GM18873 (cell line): ENCODE data around the gene PDE6H.

Experiments
- ATAC-seq: cut with Tn5 transposase; IDR thresholded peaks from one replicate; pipeline ENCODE4 v1.9.1; 2021; ENCODE audit warnings: mild to moderate bottlenecking, moderate library complexity, moderate number of reproducible peaks; ENCODE audit not compliant: unreplicated experiment, low FRiP score

The PDE6H gene

GRCh38 chr12:14965221-14965620, 7.6 kb upstream of the PDE6H start:
- ATAC-seq: no peak

- ATAC-seq: no peak
Measured at GRCh38 chr12:14968478-14968877, 4.4 kb upstream of the PDE6H start.

- ATAC-seq: no peak
Measured at GRCh38 chr12:14970473-14970872, 2.4 kb upstream of the PDE6H start.

- ATAC-seq: no peak
Measured at GRCh38 chr12:14974633-14975032, 1.8 kb downstream of the PDE6H start.

GRCh38 chr12:14975457-14975856, 2.6 kb downstream of the PDE6H start:
- no peak for ATAC-seq

GRCh38 chr12:14976658-14977057, 3.8 kb downstream of the PDE6H start:
- no peak for ATAC-seq

- ATAC-seq: no peak
Measured at GRCh38 chr12:14979468-14979867, 6.6 kb downstream of the PDE6H start.

GRCh38 chr12:14981049-14981448, 8.2 kb downstream of the PDE6H start:
- ATAC-seq: no peak

GRCh38 chr12:14982562-14982961, 9.7 kb downstream of the PDE6H start:
- no peak for ATAC-seq

- no peak for ATAC-seq
Measured at GRCh38 chr12:14982991-14983390, 10.1 kb downstream of the PDE6H start.

GRCh38 chr12:14984036-14984435, 11.2 kb downstream of the PDE6H start:
- no peak for ATAC-seq

- ATAC-seq: no peak
Measured at GRCh38 chr12:14984766-14985285, 12.0 kb downstream of the PDE6H start.

GRCh38 chr12:14986449-14986848, 13.6 kb downstream of the PDE6H start:
- no peak for ATAC-seq

- no peak for ATAC-seq
Measured at GRCh38 chr12:14988035-14988434, 15.2 kb downstream of the PDE6H start.

- no peak for ATAC-seq
Measured at GRCh38 chr12:14989790-14990189, 16.9 kb downstream of the PDE6H start.

- no peak for ATAC-seq
Measured at GRCh38 chr12:14991069-14991468, 18.2 kb downstream of the PDE6H start.

GRCh38 chr12:14992673-14993072, 19.8 kb downstream of the PDE6H start:
- ATAC-seq: no peak

- no peak for ATAC-seq
Measured at GRCh38 chr12:14993117-14993516, 20.3 kb downstream of the PDE6H start.

GRCh38 chr12:14993537-14994266, 20.9 kb downstream of the PDE6H start:
- ATAC-seq: no peak

GRCh38 chr12:14994610-14995009, 21.8 kb downstream of the PDE6H start:
- no peak for ATAC-seq

- ATAC-seq: peak; percentile 48
Measured at GRCh38 chr12:14995583-14996425, 23.0 kb downstream of the PDE6H start.

GRCh38 chr12:14997998-14998397, 25.2 kb downstream of the PDE6H start:
- no peak for ATAC-seq
